GM12878 (cell line): ENCODE data around the gene YWHAG. TPM values are rescaled to one million over a fixed set of nuclear protein-coding genes. Genes with fewer than 3 reads are reported as not detected.

Source experiments
- ATAC-seq: fragments of 200-7000 bp; cut with Tn5 transposase; 3 replicates; pipeline ENCODE4 v1.9.1; 2020; ENCODE audit warnings: mild to moderate bottlenecking, moderate library complexity
- BruUV-seq: library from RNA; stranded (reverse); fragments of 400-500 nt; replicated peaks from 2 replicates; lab custom pipeline; 2021; lab: Mats Ljungman, UMichigan
- CTCF ChIA-PET: fragments of 300-600 bp; sonication (Branson Sonifier 250); formaldehyde crosslinking; extraction: SDS; loops from one replicate; lab custom pipeline; 2021; ENCODE audit warnings: inconsistent platforms; lab: Yijun Ruan, JAX
- POLR2A ChIA-PET: fragments of 350-600 bp; formaldehyde crosslinking; extraction: SDS; loops from one replicate; lab custom pipeline; 2021; ENCODE audit warnings: inconsistent platforms; lab: Charles Lee
- RAD21 ChIA-PET: fragments of 300-600 bp; sonication (Branson Sonifier 250); formaldehyde crosslinking; loops from one replicate; lab custom pipeline; 2023; ENCODE audit warnings: antibody characterized with exemption; ENCODE audit not compliant: unreplicated experiment; lab: Charles Lee
- SMC1A ChIA-PET: fragments of 300-600 bp; sonication (Branson Sonifier 250); formaldehyde crosslinking; loops from one replicate; lab custom pipeline; 2023; ENCODE audit not compliant: unreplicated experiment, uncharacterized antibody; lab: Charles Lee
- DNase-seq: peaks from one replicate; pipeline ENCODE4 v3.0.0-alpha.2; 2011; ENCODE audit warnings: low read depth, low spot score
- FAIRE-seq: peaks from 3 replicates; lab custom pipeline; 2011; peaks lifted over from hg19 to GRCh38; lab: Jason Lieb, UNC
- H2AFZ ChIP-seq: 2 replicates; pipeline ENCODE4 v1.6.0; 2011; ENCODE audit warnings: low read depth, low read length, control low read depth; ENCODE audit not compliant: control insufficient read depth
- H3K27ac ChIP-seq: 2 replicates; pipeline ENCODE4 v1.5.1; 2011; ENCODE audit warnings: control low read depth; ENCODE audit not compliant: control insufficient read depth, insufficient read depth
- H3K27me3 ChIP-seq, 2 experiments: replicated peaks in 1 of 2; 2 replicates each; pipeline versions ENCODE4 v1.6.0 to v1.6.1; 2011; ENCODE audit warnings: low read length in 1 of 2; ENCODE audit not compliant: control insufficient read depth in 2 of 2, insufficient read depth in 2 of 2
- H3K36me3 ChIP-seq, 2 experiments: 2 replicates each; pipeline ENCODE4 v1.5.1; 2011; ENCODE audit warnings: low read length in 1 of 2; ENCODE audit not compliant: control insufficient read depth in 2 of 2, insufficient read depth in 2 of 2
- H3K4me1 ChIP-seq: 2 replicates; pipeline ENCODE4 v1.6.1; 2011; ENCODE audit warnings: mild to moderate bottlenecking, low read length, moderate library complexity, mixed read lengths; ENCODE audit not compliant: control insufficient read depth, insufficient read depth
- H3K4me2 ChIP-seq: 2 replicates; pipeline ENCODE4 v1.6.0; 2011; ENCODE audit warnings: control low read depth; ENCODE audit not compliant: control insufficient read depth, insufficient read depth
- H3K4me3 ChIP-seq: fragments of 200-600 bp; sonication (generic); 2 replicates; pipeline ENCODE4 v1.5.1; 2016
- H3K79me2 ChIP-seq: 2 replicates; pipeline ENCODE4 v1.6.0; 2011; ENCODE audit warnings: low read length; ENCODE audit not compliant: control insufficient read depth, insufficient read depth
- H3K9ac ChIP-seq: 2 replicates; pipeline ENCODE4 v1.8.0; 2011; ENCODE audit warnings: low read length, control low read depth, mixed read lengths; ENCODE audit not compliant: control insufficient read depth, insufficient read depth
- H3K9me3 ChIP-seq: replicated peaks from 3 replicates; pipeline ENCODE4 v1.5.1; 2011; ENCODE audit warnings: mild to moderate bottlenecking, low read length; ENCODE audit not compliant: control insufficient read depth, insufficient read depth
- H4K20me1 ChIP-seq: 2 replicates; pipeline ENCODE4 v1.6.0; 2011; ENCODE audit not compliant: control insufficient read depth, insufficient read depth
- ATF3 ChIP-seq: IDR thresholded peaks from 2 replicates; pipeline ENCODE4 v1.6.1; 2011; ENCODE audit warnings: low read depth, mild to moderate bottlenecking, low read length, moderate library complexity, borderline replicate concordance; ENCODE audit errors: extremely low read depth
- EP300 ChIP-seq, 2 experiments: fragments of 150-350 bp in 1 of 2; IDR thresholded peaks; 2 replicates each; pipeline ENCODE4 v1.6.1; 2011 to 2012; ENCODE audit warnings: low read depth in 2 of 2, low read length in 2 of 2, borderline replicate concordance in 1 of 2, improper control_type of control experiment in 1 of 2, inconsistent platforms in 1 of 2; ENCODE audit not compliant: control insufficient read depth in 1 of 2
- HCFC1 ChIP-seq: fragments of 150-350 bp; IDR thresholded peaks from 2 replicates; pipeline ENCODE4 v1.6.1; 2014; ENCODE audit warnings: low read length
- LARP7 ChIP-seq: fragments of 450-650 bp; IDR thresholded peaks from 2 replicates; pipeline ENCODE4 v1.6.1; 2017; ENCODE audit warnings: mild to moderate bottlenecking
- NFIC ChIP-seq: IDR thresholded peaks from 2 replicates; pipeline ENCODE4 v1.6.1; 2012; ENCODE audit warnings: low read depth, mild to moderate bottlenecking, inconsistent platforms, low read length, moderate library complexity
- RAD51 ChIP-seq: fragments of 450-650 bp; IDR thresholded peaks from 2 replicates; pipeline ENCODE4 v1.6.1; 2016; ENCODE audit warnings: moderate library complexity, mild to moderate bottlenecking, inconsistent platforms
- WGBS: methylation state at CpG from one replicate; pipeline ENCODE4 v1.1.6; 2016; ENCODE audit warnings: low lambda C conversion rate; ENCODE audit not compliant: insufficient replicate concordance, insufficient coverage; ENCODE audit errors: missing lambda C conversion rate; 5-methylcytosine and 5-hydroxymethylcytosine counted together
- in situ Hi-C: fragments of 300-500 bp; cut with MboI; formaldehyde crosslinking; loops from 9 replicates; pipeline ENCODE4 v1.14.3; 2018; ENCODE audit warnings: mixed read lengths
- intact Hi-C: fragments of 100-400 bp; cut with micrococcal nuclease; formaldehyde crosslinking; loops from one replicate; pipeline ENCODE4 v1.14.2; 2022; ENCODE audit not compliant: unreplicated experiment
- polyA plus RNA-seq, 11 experiments: library from polyadenylated mRNA; depleted of rRNA in 4 of 11; unstranded in 6 of 11; stranded (reverse) in 5 of 11; fragments of >200 nt; fragmentation: Nextera tagmentation in 4 of 11; fragmentation: Illumina TruSeq in 1 of 11; extraction: Ambion mirVana in 4 of 11; extraction: Trizol in 1 of 11; gene quantifications; 1 replicate in 1 of 11; 2 replicates in 10 of 11; pipeline versions ENCODE4 v1.2.1 to v1.2.3, GENCODE V29; 2011 to 2016; ENCODE audit warnings: inconsistent platforms in 2 of 11, missing spikeins in 2 of 11, low read depth in 1 of 11
- total RNA-seq, 4 experiments: library from RNA; depleted of rRNA in 3 of 4; stranded (reverse); fragments of >200 nt in 3 of 4; fragmentation: Illumina TruSeq in 1 of 4; extraction: Trizol in 1 of 4; gene quantifications; 2 replicates each; pipeline versions ENCODE4 v1.2.1 to v1.2.3, GENCODE V29; 2013 to 2021

Gene YWHAG
- total and polyA plus RNA-seq, 10 of the 15 experiments (the other 5 are each of a cell fraction or from before 2014, with no cell fraction given), result 20.2 to 157 (median 41.3) TPM

- RAD21 ChIA-PET, result no interaction called here
- Histone ChIP-seq H3K4me2 (no peak overlapping the region), H2AFZ (no peak overlapping the region), H3K36me3 (peaks cover 24 to 43% of the 10 kb centered on the region in 2 experiments), H3K9ac (no peak overlapping the region), H3K27ac (no peak overlapping the region), H3K9me3 (no peaks in the 10 kb centered on the region), H3K79me2 (peaks cover 56% of the 10 kb centered on the region), H3K4me1 (no peaks in the 10 kb centered on the region; the same call in 1 of the 2 replicates), H3K4me3 (no peak overlapping the region), H3K27me3 (no peaks in the 10 kb centered on the region), H4K20me1 (peaks cover 16% of the 10 kb centered on the region)
- SMC1A ChIA-PET, result no interaction called here
- in situ Hi-C loops (no loop called here), intact Hi-C loops (no loop called here)
- FAIRE-seq, result no peak
- 97% methylated on average over 6 of the region's 6 CpGs for WGBS
- no TSS peak for BruUV-seq
- no peak for ATAC-seq
- CTCF ChIA-PET, result interaction anchor here (1.5 kb wide), 1 partner anchor 10 kb away, joined by 4 read pairs; no protein-coding TSS in a partner anchor
- DNase-seq, result no peak
- no peak for TF ChIP-seq HCFC1
- no peak for TF ChIP-seq NFIC
- TF ChIP-seq ATF3, result no peak
- POLR2A ChIA-PET, result interaction anchor here (1.1 kb wide), 1 partner anchor 11 kb away, joined by 3 read pairs; no protein-coding TSS in a partner anchor
These were observed 14.9 kb downstream of the YWHAG start for GRCh38 chr7:76343931-76344321.

GRCh38 chr7:76343294-76343930 lies 15.4 kb downstream of the YWHAG start:
- intact Hi-C loops (no loop called here), in situ Hi-C loops (no loop called here)
- TF ChIP-seq LARP7, result no peak
- peak; percentile 27; the same call in 1 of the 2 replicates for TF ChIP-seq RAD51
- no peak for TF ChIP-seq EP300 (IDR thresholded peaks at IDR 0.05; ENCODE audit: borderline replicate concordance in 1 of 2, control insufficient read depth in 1 of 2, low read depth in 2 of 2, low read length in 2 of 2)
- H3K9ac ChIP-seq, result no peak overlapping the region
- H3K36me3 ChIP-seq, result peaks cover 24 to 46% of the 10 kb centered on the region in 2 experiments
- H3K79me2 ChIP-seq, result peaks cover 58% of the 10 kb centered on the region
- H3K4me3 ChIP-seq, result no peak overlapping the region
- peaks cover 16% of the 10 kb centered on the region for H4K20me1 ChIP-seq
- H3K27me3 ChIP-seq, result no peaks in the 10 kb centered on the region
- no TSS peak for BruUV-seq
- no peaks in the 10 kb centered on the region for H3K9me3 ChIP-seq
- ChIA-PET SMC1A (no interaction called here), RAD21 (no interaction called here), CTCF (interaction anchor here (0.7 to 1.5 kb wide), 3 partner anchors 10 to 52 kb away, joined by 4 to 5 read pairs (median 4); no protein-coding TSS in a partner anchor), POLR2A (interaction anchor here (1.1 kb wide), 1 partner anchor 12 kb away, joined by 3 read pairs; no protein-coding TSS in a partner anchor)
- H3K4me1 ChIP-seq, result no peaks in the 10 kb centered on the region; the same call in 1 of the 2 replicates
- WGBS, result 92% methylated on average over 6 of the region's 6 CpGs
- no peak overlapping the region for H2AFZ ChIP-seq
- no peak; the same call in 2 of the 3 replicates for ATAC-seq
- no peak for DNase-seq
- H3K4me2 ChIP-seq, result no peak overlapping the region
- no peak for FAIRE-seq
- H3K27ac ChIP-seq, result no peak overlapping the region
